H9 (cell line): Measurements from ENCODE around the gene LAMB4. TPM values are rescaled to one million over a fixed set of nuclear protein-coding genes. Genes with fewer than 3 reads are reported as not detected.

Source experiments
- DNase-seq: peaks from one replicate; pipeline ENCODE4 v3.0.0-alpha.2; 2017
- H2AFZ ChIP-seq: one replicate; pipeline ENCODE4 v1.6.1; 2013; ENCODE audit warnings: mild to moderate bottlenecking, low read length, control low read depth, moderate library complexity
- H2AK5ac ChIP-seq: 2 replicates; pipeline ENCODE4 v1.6.1; 2013; ENCODE audit warnings: low read length, control low read depth, mixed read lengths; ENCODE audit not compliant: insufficient read length
- H2BK120ac ChIP-seq: one replicate; pipeline ENCODE4 v1.6.1; 2013; ENCODE audit warnings: low read depth, mild to moderate bottlenecking, low read length, control low read depth, inconsistent platforms; ENCODE audit not compliant: poor library complexity, severe bottlenecking
- H2BK12ac ChIP-seq: 2 replicates; pipeline ENCODE4 v1.6.1; 2013; ENCODE audit warnings: low read length, control low read depth, mixed read lengths, low read depth; ENCODE audit not compliant: insufficient read length
- H2BK15ac ChIP-seq: 2 replicates; pipeline ENCODE4 v1.6.1; 2013; ENCODE audit warnings: low read depth, low read length, control low read depth
- H2BK20ac ChIP-seq: one replicate; pipeline ENCODE4 v1.6.1; 2013; ENCODE audit warnings: low read depth, mild to moderate bottlenecking, low read length, control low read depth, inconsistent platforms; ENCODE audit not compliant: poor library complexity, severe bottlenecking
- H2BK5ac ChIP-seq: 2 replicates; pipeline ENCODE4 v1.6.1; 2013; ENCODE audit warnings: low read length, control low read depth, mixed read lengths; ENCODE audit not compliant: insufficient read length
- H3K14ac ChIP-seq: 2 replicates; pipeline ENCODE4 v1.6.1; 2013; ENCODE audit warnings: low read length, control low read depth; ENCODE audit not compliant: insufficient read depth
- H3K18ac ChIP-seq: 2 replicates; pipeline ENCODE4 v1.6.1; 2013; ENCODE audit warnings: low read depth, mild to moderate bottlenecking, mixed read lengths, low read length, control low read depth; ENCODE audit not compliant: insufficient read length
- H3K23ac ChIP-seq: 2 replicates; pipeline ENCODE4 v1.6.1; 2013; ENCODE audit warnings: low read length, control low read depth, mixed read lengths, low read depth; ENCODE audit not compliant: insufficient read length
- H3K23me2 ChIP-seq: 2 replicates; pipeline ENCODE4 v1.6.1; 2013; ENCODE audit warnings: low read depth, mild to moderate bottlenecking, mixed read lengths, low read length, control low read depth; ENCODE audit not compliant: insufficient read length, poor library complexity, severe bottlenecking
- H3K27ac ChIP-seq: 2 replicates; pipeline ENCODE4 v1.5.1; 2013; ENCODE audit warnings: low read length, control low read depth, mixed read lengths, low read depth; ENCODE audit not compliant: insufficient read length
- H3K27me3 ChIP-seq: 2 replicates; pipeline ENCODE4 v1.6.1; 2013; ENCODE audit warnings: low read length, control low read depth, inconsistent platforms; ENCODE audit not compliant: insufficient read depth
- H3K4ac ChIP-seq: 2 replicates; pipeline ENCODE4 v1.6.1; 2013; ENCODE audit warnings: low read depth, mild to moderate bottlenecking, control low read depth, inconsistent platforms, low read length, moderate library complexity
- H3K4me1 ChIP-seq: 2 replicates; pipeline ENCODE4 v1.6.1; 2013; ENCODE audit warnings: low read length, control low read depth, inconsistent platforms; ENCODE audit not compliant: insufficient read depth
- H3K4me2 ChIP-seq: 2 replicates; pipeline ENCODE4 v1.6.1; 2013; ENCODE audit warnings: low read length, control low read depth, mixed read lengths; ENCODE audit not compliant: insufficient read length, insufficient read depth
- H3K56ac ChIP-seq: 2 replicates; pipeline ENCODE4 v1.6.1; 2013; ENCODE audit warnings: low read depth, mild to moderate bottlenecking, mixed read lengths, low read length, control low read depth; ENCODE audit not compliant: insufficient read length
- H3K79me1 ChIP-seq: 2 replicates; pipeline ENCODE4 v1.6.1; 2013; ENCODE audit warnings: low read depth, mild to moderate bottlenecking, moderate library complexity, low read length, control low read depth, inconsistent platforms; ENCODE audit not compliant: insufficient read depth, poor library complexity, severe bottlenecking
- H3K79me2 ChIP-seq: 2 replicates; pipeline ENCODE4 v1.6.1; 2013; ENCODE audit warnings: low read length, control low read depth, inconsistent platforms; ENCODE audit not compliant: insufficient read depth
- H3K9ac ChIP-seq: 2 replicates; pipeline ENCODE4 v1.6.1; 2013; ENCODE audit warnings: low read length, control low read depth, mixed read lengths; ENCODE audit not compliant: insufficient read length; ENCODE audit errors: extremely low read depth
- H3K9me3 ChIP-seq: one replicate; pipeline ENCODE4 v1.6.1; 2013; ENCODE audit warnings: low read depth, low read length, inconsistent platforms; ENCODE audit not compliant: control insufficient read depth
- H3T11ph ChIP-seq: one replicate; pipeline ENCODE4 v1.6.1; 2013; ENCODE audit warnings: mild to moderate bottlenecking, low read length, control low read depth, inconsistent platforms
- H4K20me1 ChIP-seq: one replicate; pipeline ENCODE4 v1.6.1; 2013; ENCODE audit not compliant: control insufficient read depth, insufficient read length, insufficient read depth
- H4K5ac ChIP-seq: 2 replicates; pipeline ENCODE4 v1.6.1; 2013; ENCODE audit warnings: low read depth, mild to moderate bottlenecking, mixed read lengths, low read length, control low read depth; ENCODE audit not compliant: insufficient read length
- H4K8ac ChIP-seq: replicated peaks from 2 replicates; pipeline ENCODE4 v1.6.1; 2013; ENCODE audit warnings: low read length, control low read depth, mixed read lengths, low read depth; ENCODE audit not compliant: insufficient read length
- H4K91ac ChIP-seq: 2 replicates; pipeline ENCODE4 v1.6.1; 2013; ENCODE audit warnings: low read depth, mild to moderate bottlenecking, moderate library complexity, mixed read lengths, low read length, control low read depth; ENCODE audit not compliant: insufficient read length
- H3K27ac Mint-ChIP-seq, 3 experiments: 2 replicates in 2 of 3; 3 replicates in 1 of 3; pipeline ENCODE4 v1.8.0; 2020 to 2021; ENCODE audit warnings: mixed read lengths in 3 of 3, mild to moderate bottlenecking in 1 of 3, moderate library complexity in 1 of 3
- H3K27me3 Mint-ChIP-seq: 2 replicates; pipeline ENCODE4 v1.8.0; 2021; ENCODE audit warnings: low read depth, mild to moderate bottlenecking, moderate library complexity, mixed read lengths
- H3K36me3 Mint-ChIP-seq, 3 experiments: 2 replicates in 2 of 3; 3 replicates in 1 of 3; pipeline ENCODE4 v1.8.0; 2020 to 2021; ENCODE audit warnings: low read depth in 3 of 3, mixed read lengths in 3 of 3; ENCODE audit not compliant: insufficient read depth in 1 of 3
- H3K4me1 Mint-ChIP-seq, 2 experiments: 2 replicates each; pipeline ENCODE4 v1.8.0; 2020; ENCODE audit warnings: mixed read lengths in 2 of 2
- H3K4me3 Mint-ChIP-seq, 2 experiments: 2 replicates in 1 of 2; 3 replicates in 1 of 2; pipeline ENCODE4 v1.8.0; 2020 to 2021; ENCODE audit warnings: mild to moderate bottlenecking in 2 of 2, mixed read lengths in 2 of 2, moderate library complexity in 1 of 2
- H3K9me3 Mint-ChIP-seq, 2 experiments: 2 replicates in 1 of 2; 3 replicates in 1 of 2; pipeline ENCODE4 v1.8.0; 2020; ENCODE audit warnings: mild to moderate bottlenecking in 2 of 2, mixed read lengths in 2 of 2, moderate library complexity in 1 of 2
- WGBS: extraction: QIAGEN DNeasy Blood & Tissue Kit; methylation state at CpG from one replicate; pipeline ENCODE4 v1.1.7; 2013; ENCODE audit warnings: missing lambda C conversion rate, low lambda C conversion rate, mixed read lengths; ENCODE audit not compliant: insufficient read length; ENCODE audit errors: extremely low coverage; 5-methylcytosine and 5-hydroxymethylcytosine counted together
- total RNA-seq: library from RNA; stranded (reverse); gene quantifications from 2 replicates; pipeline ENCODE4 v1.2.1, GENCODE V29; 2021
- TF ChIP-seq, protein P1 (sequence below): fragments of 200-600 bp; sonication (generic); conservative IDR thresholded peaks from 3 replicates; pipeline ENCODE4 v1.8.0; 2021; ENCODE audit warnings: antibody characterized with exemption, mild to moderate bottlenecking

Gene LAMB4
- total RNA-seq, 1 experiment from 2014 or later, result not detected

DNA sequence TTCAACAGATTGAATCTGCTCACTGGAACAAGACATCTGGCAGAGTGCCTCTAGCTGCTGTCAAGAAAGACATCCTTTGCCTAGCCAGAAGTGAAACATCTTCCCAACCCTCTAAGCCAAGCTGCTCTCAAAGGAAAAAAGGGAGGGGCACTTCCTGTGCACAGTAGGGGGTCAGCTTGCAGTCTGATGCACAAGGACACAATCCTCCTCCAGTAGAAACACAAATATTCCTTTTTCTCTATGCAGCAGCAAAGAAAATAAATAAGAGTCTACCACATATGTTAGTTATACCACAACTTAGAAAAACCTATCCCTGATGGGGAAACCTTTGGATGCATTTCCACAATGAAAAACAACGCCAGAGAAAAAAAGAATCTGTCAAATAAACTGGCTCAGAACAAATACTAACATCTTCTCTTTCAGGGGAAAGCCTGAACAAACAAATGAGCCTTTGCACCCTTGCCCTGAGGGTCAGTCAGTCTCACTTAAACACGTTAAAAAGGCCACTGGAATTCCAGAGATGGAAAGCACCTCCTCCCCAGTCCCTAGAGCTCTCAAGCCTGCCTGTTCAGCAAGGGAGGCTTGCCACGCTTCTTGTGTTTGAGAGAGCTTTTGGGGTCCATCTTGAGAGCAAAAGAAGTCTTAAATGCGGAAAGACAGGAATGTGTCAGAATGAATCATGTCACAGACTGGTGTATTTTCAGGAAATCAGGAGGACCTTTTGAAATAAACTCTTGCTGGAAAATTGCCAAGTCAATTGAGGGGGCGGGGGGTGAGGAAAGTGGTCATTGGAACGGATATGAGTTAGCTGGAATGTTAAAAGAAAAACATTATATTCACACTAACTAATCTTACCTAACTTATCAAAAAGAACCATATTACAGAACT, 134.7 kb downstream of the LAMB4 start:
- no peak overlapping the region for H2BK120ac ChIP-seq
- Mint-ChIP-seq H3K27ac (peak overlapping the region; percentile 29 to 86 (median 67); a peak in 5 of 7 replicates), H3K4me3 (no peak overlapping the region), H3K27me3 (no peaks in the 10 kb centered on the region; the same call in 1 of the 2 replicates), H3K36me3 (peaks cover 2 to 59% (median 23%) of the 10 kb centered on the region in 3 experiments; a peak in 6 of 7 replicates), H3K9me3 (no peaks in the 10 kb centered on the region), H3K4me1 (peaks cover 14 to 21% of the 10 kb centered on the region in 2 experiments)
- H2AFZ ChIP-seq, result no peak overlapping the region
- no peak overlapping the region for H2BK15ac ChIP-seq
- H2AK5ac ChIP-seq, result no peak overlapping the region
- no peaks in the 10 kb centered on the region for H3K79me2 ChIP-seq
- peak; percentile 65 for DNase-seq
- no peak overlapping the region for H3K18ac ChIP-seq
- H3K14ac ChIP-seq, result no peak overlapping the region
- no peak overlapping the region for H3K56ac ChIP-seq
- no peak overlapping the region for H3K4ac ChIP-seq
- no peak overlapping the region for H2BK12ac ChIP-seq
- H3K9ac ChIP-seq, result no peak overlapping the region
- H3K23ac ChIP-seq, result no peak overlapping the region
- no peak overlapping the region for H2BK20ac ChIP-seq
- H3K79me1 ChIP-seq, result no peaks in the 10 kb centered on the region
- H3K23me2 ChIP-seq, result no peaks in the 10 kb centered on the region
- no peaks in the 10 kb centered on the region for H4K20me1 ChIP-seq
- no peaks in the 10 kb centered on the region for H3K9me3 ChIP-seq
- TF ChIP-seq, protein P1, sequence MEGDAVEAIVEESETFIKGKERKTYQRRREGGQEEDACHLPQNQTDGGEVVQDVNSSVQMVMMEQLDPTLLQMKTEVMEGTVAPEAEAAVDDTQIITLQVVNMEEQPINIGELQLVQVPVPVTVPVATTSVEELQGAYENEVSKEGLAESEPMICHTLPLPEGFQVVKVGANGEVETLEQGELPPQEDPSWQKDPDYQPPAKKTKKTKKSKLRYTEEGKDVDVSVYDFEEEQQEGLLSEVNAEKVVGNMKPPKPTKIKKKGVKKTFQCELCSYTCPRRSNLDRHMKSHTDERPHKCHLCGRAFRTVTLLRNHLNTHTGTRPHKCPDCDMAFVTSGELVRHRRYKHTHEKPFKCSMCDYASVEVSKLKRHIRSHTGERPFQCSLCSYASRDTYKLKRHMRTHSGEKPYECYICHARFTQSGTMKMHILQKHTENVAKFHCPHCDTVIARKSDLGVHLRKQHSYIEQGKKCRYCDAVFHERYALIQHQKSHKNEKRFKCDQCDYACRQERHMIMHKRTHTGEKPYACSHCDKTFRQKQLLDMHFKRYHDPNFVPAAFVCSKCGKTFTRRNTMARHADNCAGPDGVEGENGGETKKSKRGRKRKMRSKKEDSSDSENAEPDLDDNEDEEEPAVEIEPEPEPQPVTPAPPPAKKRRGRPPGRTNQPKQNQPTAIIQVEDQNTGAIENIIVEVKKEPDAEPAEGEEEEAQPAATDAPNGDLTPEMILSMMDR, result no peak
- H3K4me2 ChIP-seq, result no peak overlapping the region
- H4K8ac ChIP-seq, result no peak overlapping the region
- WGBS, result no CpG with 5 or more reads among the region's 6 CpGs
- H3K27ac ChIP-seq, result no peak overlapping the region
- H4K91ac ChIP-seq, result no peak overlapping the region
- H3K27me3 ChIP-seq, result peaks cover 2% of the 10 kb centered on the region; the same call in 1 of the 2 replicates
- H4K5ac ChIP-seq, result no peak overlapping the region
- H2BK5ac ChIP-seq, result no peak overlapping the region
- peaks cover 2% of the 10 kb centered on the region; the same call in 1 of the 2 replicates for H3K4me1 ChIP-seq
- H3T11ph ChIP-seq, result no peak overlapping the region
